ENCODE results near the gene AGPAT4.

- TF ChIP-seq CTCF (IDR thresholded peaks at IDR 0.05) (no peak), POLR2A (IDR thresholded peaks at IDR 0.05) (no peak)
These were observed 78.5 kb downstream of the AGPAT4 start for GRCh38 chr6:161195386-161195785.
